HG02870 (cell line): ENCODE data around the gene ZCCHC24.
A peak's percentile ranks its signal among the peaks of the same experiment; 100 is the strongest.
"Not testable (repeated sequence)": the region's sequence is repeated elsewhere in the genome, so short reads cannot be mapped to it uniquely, and the experiment has no call there.

Experiments used
- ATAC-seq: cut with Tn5 transposase; IDR thresholded peaks from one replicate; pipeline ENCODE4 v1.9.1; 2021; ENCODE audit warnings: mild to moderate bottlenecking, moderate library complexity; ENCODE audit not compliant: unreplicated experiment

ZCCHC24 gene

DNA sequence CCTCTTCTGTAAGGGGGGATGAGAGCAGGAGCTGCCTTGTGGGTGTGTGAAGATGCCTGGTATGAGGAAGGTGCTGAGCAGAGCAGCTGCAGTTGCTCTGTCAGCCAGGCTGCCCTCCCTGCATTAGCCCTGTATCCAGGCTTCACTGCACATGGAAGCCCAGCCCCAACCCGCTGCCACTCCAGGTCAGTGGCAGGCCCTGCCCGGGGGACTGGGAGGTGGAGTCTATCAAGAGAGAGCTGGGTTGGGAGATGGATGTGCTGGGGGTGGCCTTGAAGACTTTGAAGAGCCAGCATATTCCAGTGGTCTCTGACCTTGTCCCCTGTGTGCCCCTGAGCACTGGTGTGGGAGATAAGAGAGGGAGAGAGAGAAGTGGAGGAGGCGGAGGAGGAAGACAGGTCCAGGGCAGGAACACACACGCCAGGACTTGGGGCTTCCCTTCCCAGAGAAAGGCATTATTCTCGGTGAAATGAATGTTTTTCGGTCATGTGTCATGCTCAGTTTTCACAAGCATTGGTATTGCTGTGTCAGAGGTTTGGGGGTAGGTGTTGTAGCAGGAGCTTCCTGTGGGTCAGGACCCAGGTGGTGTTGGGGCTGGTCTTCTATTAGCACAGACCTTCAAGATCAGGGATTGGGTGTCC lies 95.5 kb downstream of the ZCCHC24 start:
- no peak for ATAC-seq

DNA sequence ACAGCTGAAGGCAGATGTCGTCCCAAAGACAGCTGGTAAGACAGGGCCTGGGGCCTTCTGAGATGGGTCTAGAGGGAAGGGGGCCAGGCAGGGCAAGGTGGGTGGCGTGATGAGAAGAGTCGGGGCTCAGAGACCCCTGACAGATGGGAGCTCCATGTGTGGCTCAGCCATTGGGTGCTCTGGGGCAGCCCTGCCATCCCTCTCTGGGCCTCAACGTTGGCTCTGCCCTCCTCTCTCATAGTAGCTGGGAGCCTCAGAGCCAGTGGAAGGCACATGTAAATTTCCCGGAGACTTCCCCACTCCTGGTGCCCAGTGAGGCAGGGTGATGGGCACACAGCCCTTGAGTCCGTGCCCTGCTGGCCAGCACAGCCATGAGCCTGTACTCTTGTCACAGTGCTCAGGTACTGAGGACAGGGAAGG lies 96.3 kb downstream of the ZCCHC24 start:
- ATAC-seq, result no peak

DNA sequence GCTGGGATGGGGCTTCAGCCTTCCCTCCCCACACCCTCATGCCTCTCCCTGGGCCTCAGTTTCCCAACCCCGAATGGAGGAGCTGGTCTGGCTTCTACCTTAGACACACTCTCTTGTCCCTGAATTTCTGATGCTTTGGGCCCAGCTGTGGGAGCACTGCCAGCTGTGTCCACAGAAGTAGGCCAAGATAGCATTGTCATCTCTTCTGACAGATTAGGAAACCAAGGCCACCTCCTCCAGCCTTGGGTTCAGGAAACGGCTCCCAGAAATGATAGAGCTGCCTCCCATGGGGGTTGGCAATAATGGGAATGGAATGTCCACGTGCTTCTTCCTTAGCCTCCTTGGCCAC lies 96.8 kb downstream of the ZCCHC24 start:
- ATAC-seq, result no peak

GRCh38 chr10:79347894-79348639 lies 97.4 kb downstream of the ZCCHC24 start:
- peak; percentile 69 for ATAC-seq

DNA sequence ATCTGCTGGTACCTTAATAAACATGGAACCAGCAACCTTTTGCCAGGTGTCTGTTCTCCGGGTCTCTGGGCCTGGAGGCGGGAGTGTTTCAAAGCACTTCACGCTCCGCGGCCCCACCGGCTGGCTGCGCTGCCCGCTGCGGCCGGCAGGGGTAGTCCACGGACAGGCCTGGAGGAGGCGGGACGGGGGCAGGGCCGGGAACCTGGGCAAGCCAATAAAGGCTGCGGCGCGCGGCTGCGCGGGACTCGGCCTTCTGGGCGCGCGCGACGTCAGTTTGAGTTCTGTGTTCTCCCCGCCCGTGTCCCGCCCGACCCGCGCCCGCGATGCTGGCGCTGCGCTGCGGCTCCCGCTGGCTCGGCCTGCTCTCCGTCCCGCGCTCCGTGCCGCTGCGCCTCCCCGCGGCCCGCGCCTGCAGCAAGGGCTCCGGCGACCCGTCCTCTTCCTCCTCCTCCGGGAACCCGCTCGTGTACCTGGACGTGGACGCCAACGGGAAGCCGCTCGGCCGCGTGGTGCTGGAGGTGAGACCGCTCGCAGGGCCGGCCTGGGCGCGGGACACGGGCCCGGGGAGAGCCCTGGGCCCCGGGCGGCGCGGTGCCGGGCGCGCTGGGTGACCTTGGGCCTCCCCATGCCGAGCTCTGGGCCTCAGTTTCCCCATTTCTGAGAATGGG lies 98.1 kb downstream of the ZCCHC24 start, which contains the start of gene PPIF:
TSS of gene PPIF (plus strand) at position 244 of the 668 bp plus-strand sequence. CDS start at position 324, 80 bp downstream.
- peak; percentile 83 for ATAC-seq

- ATAC-seq, result no peak
These were observed 98.8 kb downstream of the ZCCHC24 start for GRCh38 chr10:79346388-79347225.

GRCh38 chr10:79346012-79346340 lies 99.4 kb downstream of the ZCCHC24 start:
- ATAC-seq, result no peak

DNA sequence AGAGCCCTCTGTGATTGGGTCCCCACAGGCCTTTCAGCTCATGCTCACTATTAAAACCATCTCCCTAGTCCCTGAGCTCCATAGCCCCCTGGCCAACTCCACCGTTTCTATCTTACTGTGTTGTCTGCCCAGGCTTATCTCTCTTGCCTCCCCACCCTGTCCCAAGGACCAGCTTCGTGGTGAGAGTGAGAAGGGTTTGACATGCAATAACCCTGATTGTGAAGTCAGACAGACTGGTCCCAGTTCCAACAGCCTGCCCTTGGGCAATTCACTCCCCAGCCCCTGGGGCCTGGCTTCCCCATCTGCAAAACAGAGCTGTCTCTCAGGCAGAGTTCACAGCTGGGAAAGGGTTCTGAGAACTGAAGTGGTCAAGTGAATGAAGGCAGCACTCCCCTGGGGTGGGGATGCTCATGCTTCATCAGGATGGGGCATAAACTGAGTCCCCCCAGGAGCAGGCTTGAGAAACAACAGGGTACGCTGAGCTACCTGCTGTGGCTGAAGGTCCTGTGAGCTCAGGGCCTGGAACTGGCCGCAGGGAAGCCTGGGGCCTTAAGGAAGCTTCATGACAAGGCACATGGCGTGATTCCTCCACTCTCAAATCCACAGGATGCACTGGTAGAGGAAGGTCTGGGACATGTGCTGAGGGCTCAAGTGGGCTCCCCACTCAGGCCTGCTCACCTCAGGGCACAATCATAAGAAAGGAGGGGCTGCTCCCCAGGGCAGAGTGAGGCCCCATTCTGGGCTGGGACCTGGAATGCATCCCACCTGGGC lies 100.0 kb downstream of the ZCCHC24 start:
- no peak for ATAC-seq

DNA sequence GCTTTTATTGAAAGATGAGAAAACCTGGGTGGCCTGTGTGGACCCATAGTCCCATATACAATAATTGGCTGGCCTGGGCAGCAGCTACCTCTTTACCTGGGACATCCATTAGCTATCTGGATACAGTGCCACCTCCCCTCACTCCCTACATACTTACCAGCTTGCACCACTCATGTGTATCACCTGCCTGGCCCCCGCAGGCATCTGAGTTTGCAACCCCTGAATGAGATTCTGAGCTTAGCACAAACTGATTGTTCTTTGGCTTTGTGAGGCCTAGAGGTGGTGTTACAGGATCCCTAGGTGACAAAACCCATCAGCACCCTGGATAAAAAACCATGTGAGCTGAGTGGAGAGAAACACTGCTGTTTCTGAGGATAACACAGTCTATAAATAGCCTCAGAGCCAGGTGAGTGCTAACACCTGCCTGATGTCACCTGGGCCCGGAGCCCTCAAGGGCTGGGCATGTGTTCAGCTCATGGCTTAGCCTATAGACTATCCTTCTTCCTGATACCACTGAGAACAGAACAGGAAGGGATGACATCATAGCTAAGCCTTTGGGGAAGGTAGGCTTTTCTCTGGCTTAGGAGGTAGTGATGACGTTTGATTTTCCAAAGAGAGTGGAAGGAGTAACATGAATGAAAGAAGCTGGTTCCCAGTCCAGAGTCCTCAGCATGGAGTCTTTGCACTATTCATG lies 100.8 kb downstream of the ZCCHC24 start:
- ATAC-seq, result no peak

DNA sequence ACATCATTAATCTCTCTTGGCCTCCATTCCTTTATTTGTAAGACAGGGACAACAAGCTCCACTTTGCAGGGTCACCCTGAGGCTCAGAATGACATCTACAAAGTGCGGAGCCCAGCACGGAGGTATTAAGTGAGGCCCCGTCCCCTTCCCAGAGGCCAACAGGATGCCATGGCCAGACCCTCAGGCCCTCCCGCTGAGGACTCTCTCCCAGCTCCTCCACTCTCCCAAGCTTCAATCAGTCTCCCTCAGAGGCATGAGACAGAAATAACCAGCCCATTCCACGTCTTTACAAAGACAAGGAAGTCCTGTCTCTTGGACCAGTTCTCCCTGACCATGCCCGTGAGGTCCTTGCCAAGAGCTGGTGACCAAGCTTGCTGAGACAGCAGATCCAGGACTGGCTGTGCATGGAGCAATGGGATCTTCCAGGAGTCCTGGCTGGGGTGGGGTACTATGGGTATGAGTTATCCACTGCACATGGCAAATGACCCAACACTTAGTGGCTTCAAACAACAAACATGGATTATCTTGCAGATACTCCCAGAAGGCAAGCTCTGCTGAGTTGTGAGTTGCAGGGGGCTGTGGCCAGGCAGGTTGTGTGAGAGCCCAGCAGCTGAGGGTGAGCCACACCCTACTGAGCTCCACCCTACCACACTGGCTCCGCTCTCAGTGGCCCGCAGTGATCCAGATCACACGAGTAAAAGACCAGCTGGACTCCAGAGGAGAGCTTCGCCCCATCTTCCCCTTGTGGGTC lies 102.4 kb downstream of the ZCCHC24 start:
- no peak for ATAC-seq

DNA sequence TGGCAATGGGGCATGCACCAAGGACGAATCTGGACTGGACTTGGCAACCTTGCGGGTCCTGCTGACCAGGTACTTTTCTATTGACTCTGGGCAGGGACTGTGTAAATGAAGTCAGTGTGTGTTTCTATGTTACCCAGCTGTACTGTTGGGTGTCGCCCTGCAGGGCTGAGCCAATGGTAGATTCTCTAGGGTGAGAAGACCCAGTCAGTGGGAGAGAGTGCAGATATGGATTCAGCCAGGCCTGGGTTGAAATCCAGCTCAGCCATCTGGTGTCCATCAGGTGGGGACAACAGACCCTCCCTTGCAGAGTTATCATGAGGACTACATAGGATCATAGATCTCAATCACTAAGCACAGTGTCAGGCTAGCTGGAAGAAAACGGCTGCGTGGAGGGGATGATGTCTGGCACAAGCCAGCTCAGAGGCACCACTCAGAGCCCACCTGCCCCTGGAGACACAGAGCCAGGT lies 103.1 kb downstream of the ZCCHC24 start:
- no peak for ATAC-seq

- no peak for ATAC-seq
These were observed 104.7 kb downstream of the ZCCHC24 start for GRCh38 chr10:79340646-79341244.

DNA sequence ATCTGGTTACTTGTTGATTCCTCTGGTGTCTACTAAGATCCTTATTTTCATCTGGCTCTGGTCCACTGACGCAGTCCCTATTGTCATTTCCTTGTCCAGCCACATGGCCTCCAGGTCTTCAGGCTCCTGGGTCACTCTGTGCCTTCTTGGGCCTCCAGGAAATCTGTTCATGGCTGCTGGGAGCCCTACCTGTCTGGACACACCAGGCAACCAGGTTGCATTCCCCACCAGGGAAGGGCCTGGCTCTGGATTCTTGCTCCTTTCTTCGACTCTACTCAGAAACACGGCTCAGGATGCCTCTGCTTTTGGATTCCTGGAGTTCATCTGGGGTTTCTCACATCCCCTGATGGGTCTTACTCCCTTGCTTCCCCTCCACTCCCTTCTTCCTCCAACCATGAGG lies 106.2 kb downstream of the ZCCHC24 start:
- ATAC-seq, result no peak

DNA sequence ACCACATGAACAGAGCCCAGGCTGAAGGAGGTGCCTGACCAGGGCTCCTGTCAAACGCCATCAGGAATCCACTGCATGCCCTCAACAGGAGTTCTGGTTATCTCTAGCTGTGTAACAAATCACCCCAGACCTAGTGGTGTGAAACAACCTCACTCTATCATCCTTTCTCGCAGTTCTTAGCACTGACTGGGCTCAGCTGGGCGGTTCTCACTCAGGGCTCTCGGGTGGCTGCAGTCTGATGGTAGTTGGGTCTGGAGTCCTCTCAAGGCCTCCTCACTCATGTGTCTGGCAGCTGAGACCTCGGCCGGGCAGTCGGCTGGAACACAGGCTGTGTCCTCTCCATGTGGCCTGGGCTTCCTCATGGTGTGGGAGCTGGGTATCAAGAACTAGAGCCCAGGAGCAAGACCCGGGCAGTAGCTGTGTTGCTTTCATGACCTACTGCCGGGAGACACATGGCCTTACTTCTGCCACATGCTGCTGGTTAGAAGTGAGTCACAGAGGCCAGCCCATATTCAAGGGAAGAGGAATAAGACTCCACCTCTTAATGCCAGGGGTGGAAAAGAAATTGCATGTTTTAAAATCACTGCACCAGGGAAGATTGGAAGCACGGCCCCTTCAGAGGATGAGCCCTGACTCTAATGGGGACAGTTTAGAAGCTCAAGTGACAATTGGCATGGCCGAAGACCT lies 107.5 kb downstream of the ZCCHC24 start:
- not testable (repeated sequence) for ATAC-seq

- ATAC-seq, result no peak
These were observed 108.7 kb downstream of the ZCCHC24 start for GRCh38 chr10:79336739-79337138.

DNA sequence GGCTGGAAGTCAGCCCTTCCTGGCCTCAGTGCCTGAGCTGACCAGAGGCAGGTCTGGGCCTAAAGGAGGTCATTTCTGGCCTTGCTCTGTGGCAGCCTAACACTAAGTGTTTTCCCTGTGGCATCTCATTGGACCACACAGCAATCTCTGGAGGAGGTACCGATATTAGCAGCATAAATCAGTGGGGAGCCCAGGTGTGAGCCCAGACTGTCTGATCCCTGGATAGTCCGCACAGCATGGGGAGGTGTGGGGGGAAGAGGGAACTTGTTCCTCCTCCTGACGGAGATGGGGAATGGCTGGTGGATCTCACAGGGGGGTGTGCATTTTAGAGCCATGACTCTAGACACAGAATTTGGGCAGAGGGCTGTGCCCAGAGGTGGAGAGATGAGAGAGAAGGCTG lies 109.1 kb downstream of the ZCCHC24 start:
- no peak for ATAC-seq

GRCh38 chr10:79335470-79336235 lies 109.8 kb downstream of the ZCCHC24 start:
- ATAC-seq, result no peak
